Frontal cortex (tissue), 4 donors: Measurements from ENCODE around the gene HES1. TPM values are rescaled to one million over a fixed set of nuclear protein-coding genes. Genes with fewer than 3 reads are reported as not detected.
"Not testable (repeated sequence)": the region's sequence is repeated elsewhere in the genome, so short reads cannot be mapped to it uniquely, and the experiment has no call there.

Experiments used
- DNase-seq, 2 donors: peaks; one replicate each; pipeline ENCODE4 v3.0.0; 2012; ENCODE audit warnings: low spot score in 2 of 2
- FAIRE-seq: peaks from 2 replicates; lab custom pipeline; 2012; peaks lifted over from hg19 to GRCh38; lab: Jason Lieb, UNC
- total RNA-seq: library from RNA; depleted of rRNA; stranded (reverse); fragments of >200 nt; gene quantifications from one replicate; pipeline ENCODE4 v1.2.3, GENCODE V29; 2014
- donor health status: control.
- donor health status: control.
- donor health status: control.

Gene HES1
- total RNA-seq, 1 donor from 2014 or later, result 14.7 TPM

DNA sequence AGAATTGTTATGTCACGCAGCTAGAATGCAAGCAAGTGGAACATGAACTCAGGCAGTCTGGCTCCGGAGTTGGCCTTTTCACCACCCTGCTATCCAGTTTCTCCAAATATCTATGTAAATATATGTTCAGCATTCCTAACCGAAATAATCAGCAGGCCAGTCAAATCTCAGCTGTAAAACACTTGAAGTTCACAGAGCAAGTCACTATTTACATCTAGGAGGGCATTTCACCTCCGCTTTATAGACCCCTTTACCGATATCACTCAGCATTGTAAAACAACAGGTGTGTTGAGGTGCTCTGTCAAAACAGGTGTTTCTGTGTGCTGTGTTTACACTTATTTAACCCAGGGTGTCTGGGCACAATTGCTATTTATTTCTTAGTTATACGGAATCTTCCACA, 12.2 kb upstream of the HES1 start:
- FAIRE-seq, result no peak
- no peak for DNase-seq

DNA sequence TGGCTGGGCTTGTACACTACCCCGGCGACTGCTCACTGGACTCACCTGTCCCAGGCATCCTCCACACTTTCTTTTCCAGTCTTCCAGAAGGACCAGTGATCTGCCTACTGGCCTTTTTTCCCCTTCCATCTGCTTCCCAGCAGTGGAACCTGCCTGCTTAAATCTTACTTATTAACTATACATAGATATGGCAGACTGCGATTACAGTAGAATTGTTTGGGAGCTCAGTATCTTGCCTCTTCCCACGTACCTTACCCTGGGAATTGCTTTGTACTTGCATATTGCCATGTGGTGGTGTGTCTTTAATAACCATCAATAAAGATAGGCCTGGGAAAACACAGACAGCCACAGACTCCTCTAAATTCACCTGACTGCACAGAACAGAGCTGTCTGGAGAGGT, 11.8 kb upstream of the HES1 start:
- DNase-seq, result no peak
- FAIRE-seq, result no peak

- no peak for FAIRE-seq
- DNase-seq, result no peak
Measured at GRCh38 chr3:194125442-194125841, 10.5 kb upstream of the HES1 start.

- no peak for DNase-seq
- FAIRE-seq, result no peak
Measured at GRCh38 chr3:194126790-194127189, 9.2 kb upstream of the HES1 start.

DNA sequence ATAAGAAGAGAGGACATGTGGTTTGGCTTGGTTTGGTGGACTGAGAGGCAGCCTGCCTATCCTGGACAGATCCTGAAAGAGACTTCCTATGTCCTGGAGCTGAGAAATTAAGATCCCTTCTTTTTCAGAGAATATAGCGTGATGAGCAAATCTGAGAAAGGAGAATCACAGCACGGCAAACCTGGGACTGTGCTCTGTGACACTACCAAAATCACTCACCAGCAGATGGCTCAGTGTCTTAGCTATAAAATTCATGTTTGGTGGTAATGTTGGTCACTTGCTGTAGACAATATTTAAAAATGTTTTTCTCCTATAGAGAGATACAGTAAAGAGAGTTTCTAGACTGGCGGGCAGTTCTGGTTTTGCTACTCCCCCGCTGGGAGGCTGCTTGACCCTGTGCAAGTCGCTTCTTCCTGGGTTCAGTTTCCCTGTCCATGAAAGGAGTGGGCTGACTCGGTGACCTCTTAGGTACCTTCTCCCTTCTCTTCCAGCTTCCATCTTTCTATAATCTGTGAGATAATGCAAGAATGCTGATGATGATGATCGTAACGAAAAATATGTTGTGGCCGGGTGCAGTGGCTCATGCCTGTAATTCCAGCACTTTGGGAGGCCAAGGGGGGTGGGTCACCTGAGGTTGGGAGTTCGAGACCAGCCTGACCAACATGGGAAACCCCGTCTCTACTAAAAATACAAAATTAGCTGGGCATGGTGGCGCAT, 7.6 kb upstream of the HES1 start:
- DNase-seq (no peak), FAIRE-seq (no peak)

DNA sequence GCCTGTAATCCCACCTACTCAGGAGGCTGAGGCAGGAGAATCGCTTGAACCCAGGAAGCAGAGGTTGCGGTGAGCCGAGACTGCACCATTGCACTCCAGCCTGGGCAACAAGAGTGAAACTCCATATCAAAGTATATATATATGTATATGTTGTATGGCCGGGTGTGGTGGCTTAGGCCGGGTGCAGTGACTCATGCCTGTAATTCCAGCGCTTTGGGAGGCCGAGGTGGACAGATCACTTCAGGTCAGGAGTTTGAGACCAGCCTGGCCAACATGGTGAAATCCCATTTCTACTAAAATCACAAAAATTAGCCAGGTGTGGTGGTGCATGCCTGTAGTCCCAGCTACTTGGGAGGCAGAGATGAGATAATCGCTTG, 7.0 kb upstream of the HES1 start:
- not testable (repeated sequence) for DNase-seq, FAIRE-seq

GRCh38 chr3:194129581-194130133, 6.3 kb upstream of the HES1 start:
- no peak for FAIRE-seq
- no peak for DNase-seq

GRCh38 chr3:194130188-194130587, 5.8 kb upstream of the HES1 start:
- DNase-seq (no peak), FAIRE-seq (no peak)

DNA sequence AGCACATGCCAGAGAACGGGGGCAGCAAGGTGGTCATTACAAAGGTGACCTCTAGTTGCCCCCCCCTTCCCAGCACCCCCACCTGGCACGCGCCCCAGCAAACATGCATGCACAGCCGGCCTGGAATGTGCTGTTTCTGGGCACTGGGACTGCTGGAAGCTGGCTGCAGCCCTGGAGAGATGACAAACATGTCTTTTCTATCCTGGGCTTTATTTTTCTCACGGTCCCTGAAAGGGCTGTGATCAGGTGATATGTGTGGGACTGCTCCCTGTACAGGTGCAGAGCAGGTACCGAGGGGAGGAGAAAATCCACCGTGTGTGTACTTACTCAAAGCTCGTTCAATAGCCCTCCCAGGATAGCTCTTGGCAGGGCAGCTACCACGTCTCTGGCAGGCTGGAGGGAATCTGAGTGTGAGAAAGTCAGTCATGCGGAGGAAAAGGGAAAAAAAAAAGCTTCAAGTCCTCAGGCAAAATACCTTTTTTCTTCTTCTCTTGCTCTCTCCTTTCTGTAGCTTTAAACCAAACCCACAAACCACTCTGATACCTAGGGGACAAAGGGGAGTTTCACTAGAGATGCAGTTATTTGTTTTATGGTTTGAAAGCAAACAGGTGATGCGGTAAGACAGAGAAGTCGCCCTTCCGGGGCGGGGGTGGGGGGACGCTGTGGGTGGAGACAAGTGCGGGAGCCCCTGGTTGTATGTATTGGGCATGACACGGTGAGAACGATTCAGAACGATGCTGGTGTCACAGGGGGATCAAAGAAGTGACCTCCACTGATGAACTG, 5.0 kb upstream of the HES1 start:
- FAIRE-seq (no peak), DNase-seq (no peak)

- DNase-seq, result no peak
- FAIRE-seq, result no peak
Measured at GRCh38 chr3:194132465-194133286, 3.3 kb upstream of the HES1 start.

DNA sequence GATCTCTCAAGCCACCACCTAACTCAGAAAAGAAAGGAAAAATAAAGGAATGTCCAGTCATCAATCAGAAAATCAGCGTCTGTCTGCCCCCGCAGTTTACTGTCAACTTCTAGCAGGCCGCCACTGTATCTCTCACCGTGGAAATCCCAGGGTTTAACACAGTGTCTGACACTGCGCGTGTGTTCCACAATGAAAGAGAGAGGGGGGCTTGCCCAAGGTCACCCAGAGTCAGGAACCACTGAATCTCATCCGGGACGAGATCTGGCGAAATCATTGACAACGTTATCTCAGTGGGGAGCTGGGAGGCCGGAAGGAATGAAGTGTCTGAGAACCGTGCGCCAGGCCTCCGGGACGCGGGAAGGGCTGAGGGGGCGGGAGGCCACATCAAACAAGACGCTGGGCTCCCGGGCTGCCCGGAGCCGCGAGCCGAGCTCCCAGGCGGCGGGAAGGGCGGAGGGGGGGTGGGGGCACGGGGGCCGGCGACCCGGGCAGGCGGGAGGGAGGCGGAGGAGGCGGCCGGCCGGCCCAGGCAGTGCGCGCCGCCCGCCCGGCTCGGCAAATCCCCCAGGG, 2.2 kb upstream of the HES1 start:
- FAIRE-seq (no peak), DNase-seq (peak in 1 of 2 donors; percentile 24)

DNA sequence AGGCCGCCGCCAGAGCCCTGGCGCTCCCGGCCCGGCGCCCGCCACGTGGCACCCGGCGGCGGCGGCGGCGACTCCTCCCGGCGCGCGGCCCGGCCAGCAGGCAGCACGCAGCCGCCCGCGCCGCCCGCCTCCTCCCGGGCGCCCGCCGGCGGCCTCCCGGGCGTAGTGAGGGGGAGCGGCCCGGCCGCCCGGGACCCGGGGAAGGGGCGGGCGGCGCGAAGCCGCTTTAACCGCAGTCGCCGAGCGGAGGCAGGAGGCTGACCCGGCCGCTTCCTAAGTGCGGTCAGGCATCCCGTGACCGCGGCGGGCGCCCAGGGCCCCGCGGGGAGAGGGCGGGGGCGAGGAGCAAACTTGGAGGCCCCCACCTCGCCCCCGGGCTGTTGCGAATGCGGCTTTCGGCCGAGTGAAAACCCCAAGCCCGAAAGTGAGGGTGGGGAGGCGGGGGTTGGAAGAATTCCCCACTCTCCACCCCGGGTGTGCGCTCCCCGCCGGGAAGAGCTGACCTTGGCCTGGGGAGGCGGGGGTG, 1.7 kb upstream of the HES1 start:
- FAIRE-seq (no peak), DNase-seq (peak; percentile 65 to 78)

DNA sequence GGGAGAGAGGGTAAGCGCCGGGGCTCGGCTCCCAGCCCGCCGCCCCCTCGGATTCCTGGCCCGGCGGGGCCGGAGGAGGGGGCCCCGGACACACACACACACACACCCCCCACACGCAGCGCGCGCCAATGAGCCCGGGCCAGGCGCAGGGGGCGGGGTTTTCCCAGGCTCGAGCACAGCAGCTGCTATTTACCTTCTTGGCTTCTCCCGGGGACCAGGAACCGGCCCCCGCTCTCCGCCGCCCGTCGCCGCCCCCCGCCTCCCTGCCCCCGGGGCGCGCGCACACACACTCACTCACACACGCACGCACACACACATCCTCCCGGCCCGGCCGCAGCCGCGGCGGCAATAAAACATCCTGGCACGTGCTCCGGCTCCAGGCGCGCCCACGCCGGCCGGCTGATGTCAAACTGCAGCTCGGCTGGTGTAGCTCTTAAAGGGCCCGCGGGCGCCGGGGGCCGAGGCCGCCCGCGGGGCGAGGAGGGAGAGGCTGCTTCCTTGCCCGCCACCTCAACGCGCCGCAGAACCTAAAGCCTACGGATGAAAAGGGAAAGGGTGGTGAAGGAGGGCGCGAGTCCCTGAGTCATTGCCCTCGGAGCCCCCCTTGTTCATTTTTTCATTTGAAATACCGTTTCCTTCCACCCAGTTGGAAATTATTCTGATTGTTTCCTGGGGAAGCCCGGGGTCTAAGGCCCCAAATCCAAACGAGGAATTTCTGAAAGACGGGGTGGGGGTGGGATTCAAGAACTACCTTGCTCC, 1.0 kb upstream of the HES1 start:
- no peak for FAIRE-seq
- peak; percentile 81 to 86 for DNase-seq

DNA sequence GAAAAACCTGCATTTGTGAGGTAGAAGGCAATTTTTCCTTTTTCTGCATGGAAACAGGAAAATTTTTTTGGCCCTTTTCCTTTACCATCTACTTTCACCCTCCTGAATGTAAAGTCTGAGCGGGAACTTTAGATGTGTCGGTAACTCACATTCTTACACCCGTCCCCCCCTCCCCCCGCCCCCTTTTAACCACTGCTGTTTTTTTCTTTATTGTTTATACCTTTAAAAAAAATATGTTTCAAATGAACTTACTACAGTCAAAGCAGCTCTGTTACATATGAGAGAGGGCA, 487 bp upstream of the HES1 start:
- FAIRE-seq (no peak), DNase-seq (no peak)

- DNase-seq, result no peak
- FAIRE-seq, result no peak
Measured at GRCh38 chr3:194136519-194137007, 615 bp downstream of the HES1 start.

DNA sequence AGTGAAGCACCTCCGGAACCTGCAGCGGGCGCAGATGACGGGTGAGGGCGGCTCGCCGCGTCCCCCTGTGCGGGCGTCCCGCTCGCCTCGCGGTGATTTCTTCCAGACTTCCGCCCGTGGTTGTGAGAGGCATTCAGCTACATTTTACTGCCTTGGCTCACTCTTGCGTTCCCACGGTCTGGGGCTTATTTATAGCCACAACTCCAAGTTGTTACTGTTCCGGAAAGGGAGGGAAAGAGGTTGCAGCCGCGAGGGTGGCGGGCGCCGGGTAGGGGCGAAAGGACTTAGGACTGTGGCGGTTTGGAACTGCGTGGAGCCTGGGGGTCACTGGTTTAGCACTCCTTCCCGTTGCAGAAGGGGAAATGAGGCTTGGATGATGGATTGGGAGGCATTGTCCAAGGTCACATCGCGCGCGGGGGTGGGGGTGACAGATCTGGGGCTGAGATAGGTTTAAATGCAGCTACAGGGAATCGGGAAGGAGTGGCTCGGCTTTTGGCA, 1.1 kb downstream of the HES1 start:
- no peak for FAIRE-seq

GRCh38 chr3:194137506-194138474, 1.8 kb downstream of the HES1 start:
- DNase-seq (peak; percentile 46 to 63), FAIRE-seq (no peak)

More for the DNA sequence above, 1.1 kb downstream of the HES1 start:
- peak in 1 of 2 donors; percentile 35 for DNase-seq

DNA sequence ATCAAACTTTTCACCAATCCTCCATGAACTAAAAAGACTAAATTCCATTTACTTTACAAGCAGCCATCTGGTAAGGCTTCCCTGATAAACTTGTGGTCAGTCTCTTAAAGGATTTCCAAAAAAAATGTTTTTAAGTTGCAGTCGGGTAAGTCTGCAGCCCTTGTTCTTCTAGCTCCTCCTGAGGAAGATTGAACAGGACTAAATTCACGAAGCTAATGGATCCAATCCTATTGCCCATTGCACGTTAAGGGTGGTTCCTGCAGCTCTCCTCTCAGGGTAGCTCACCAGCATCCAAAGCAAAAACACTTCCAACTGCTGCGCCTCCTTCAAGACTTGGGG, 2.8 kb downstream of the HES1 start:
- DNase-seq, result no peak
- FAIRE-seq, result no peak
